Transverse colon (tissue), 4 donors: ENCODE data around the gene IER3. TPM values are rescaled to one million over a fixed set of nuclear protein-coding genes. Genes with fewer than 3 reads are reported as not detected.

Source experiments
- DNase-seq: peaks from one replicate; pipeline ENCODE4 v3.0.0-alpha.2; 2019
- H3K27ac ChIP-seq, 4 donors: fragments of 200-600 bp; sonication (generic); 2 replicates each; pipeline ENCODE4 v1.5.1; 2016 to 2018; ENCODE audit warnings: inconsistent platforms in 4 of 4
- H3K27me3 ChIP-seq: fragments of 200-600 bp; sonication (generic); 2 replicates; pipeline ENCODE4 v1.5.1; 2017; ENCODE audit warnings: inconsistent platforms
- H3K36me3 ChIP-seq, 4 donors: fragments of 200-600 bp; sonication (generic); 2 replicates each; pipeline ENCODE4 v1.5.1; 2017 to 2019; ENCODE audit warnings: inconsistent platforms in 4 of 4
- H3K4me1 ChIP-seq, 4 donors: fragments of 200-600 bp; sonication (generic); 2 replicates each; pipeline ENCODE4 v1.5.1; 2017 to 2020; ENCODE audit warnings: inconsistent platforms in 4 of 4
- H3K4me3 ChIP-seq, 4 donors: fragments of 200-600 bp; sonication (generic); 1 replicate in 1 of 4; 2 replicates in 3 of 4; pipeline versions ENCODE4 v1.5.1 to v1.6.1; 2017 to 2019; ENCODE audit warnings: inconsistent platforms in 4 of 4
- H3K9me3 ChIP-seq, 2 donors: fragments of 200-600 bp; sonication (generic); 2 replicates each; pipeline ENCODE4 v1.5.1; 2017 to 2019; ENCODE audit warnings: inconsistent platforms in 2 of 2
- EP300 ChIP-seq: sonication (generic); formaldehyde crosslinking; IDR thresholded peaks from one replicate; pipeline ENCODE4 v1.6.1; 2017; ENCODE audit warnings: antibody characterized with exemption, low read depth
- POLR2A ChIP-seq: fragments of 450-650 bp; IDR thresholded peaks from one replicate; pipeline ENCODE4 v1.6.1; 2016; ENCODE audit warnings: antibody characterized with exemption, mild to moderate bottlenecking, moderate library complexity
- POLR2AphosphoS5 ChIP-seq, 3 donors: sonication (generic); formaldehyde crosslinking; IDR thresholded peaks; one replicate each; pipeline ENCODE4 v1.6.1; 2016; ENCODE audit warnings: antibody characterized with exemption in 3 of 3
- WGBS, 2 donors: methylation state at CpG; one replicate each; pipeline ENCODE4 v1.1.5; 2018; ENCODE audit warnings: low coverage in 1 of 2; 5-methylcytosine and 5-hydroxymethylcytosine counted together
- in situ Hi-C, 4 donors: fragments of 200-750 bp; cut with MboI; loops; one replicate each; pipeline versions ENCODE4 v1.15.0 to v1.15.1; 2017; ENCODE audit warnings: low sequenced_read_pairs in 3 of 4, low pct_ligation_motif_present in 1 of 4, low pct_unique_long_range_greater_than_20kb in 1 of 4
- intact Hi-C: fragments of 100-400 bp; cut with DNase I; formaldehyde crosslinking; loops from one replicate; pipeline ENCODE4 v1.15.1; 2023; ENCODE audit warnings: low total_unique reads
- total RNA-seq, 4 donors: library from RNA; depleted of rRNA; stranded (reverse); fragments of >200 nt; gene quantifications; one replicate each; pipeline ENCODE4 v1.1.0, GENCODE V29; 2016
- TF ChIP-seq, protein P1 (sequence below), 5 experiments: fragments of 200-600 bp in 3 of 5; fragments of 450-650 bp in 2 of 5; sonication (generic) in 3 of 5; IDR thresholded peaks; 1 replicate in 2 of 5; 2 replicates in 3 of 5; pipeline ENCODE4 v1.5.1; 2016 to 2017; ENCODE audit warnings: antibody characterized with exemption in 5 of 5, inconsistent platforms in 3 of 5, mild to moderate bottlenecking in 2 of 5, moderate library complexity in 1 of 5

Gene IER3
- total RNA-seq, 4 donors from 2014 or later, result 21.1 to 100 (median 84.6) TPM

- Histone ChIP-seq H3K27me3 (no peaks in the 10 kb centered on the region), H3K4me3 (peak within 1 kb of the TSS; percentile 50 to 69 (median 60)), H3K9me3 (no peaks in the 10 kb centered on the region), H3K4me1 (peaks cover 4 to 39% (median 34%) of the 10 kb centered on the region in 4 donors), H3K27ac (peak within 1 kb of the TSS; percentile 93 to 99 (median 98)), H3K36me3 (peaks cover 0 to 12% (median 3%) of the 10 kb centered on the region in 4 donors)
- TF ChIP-seq POLR2AphosphoS5 (IDR thresholded peaks at IDR 0.05) (peak; percentile 95 to 98 (median 97)), POLR2A (peak; percentile 91), EP300 (no peak)
- TF ChIP-seq, protein P1, sequence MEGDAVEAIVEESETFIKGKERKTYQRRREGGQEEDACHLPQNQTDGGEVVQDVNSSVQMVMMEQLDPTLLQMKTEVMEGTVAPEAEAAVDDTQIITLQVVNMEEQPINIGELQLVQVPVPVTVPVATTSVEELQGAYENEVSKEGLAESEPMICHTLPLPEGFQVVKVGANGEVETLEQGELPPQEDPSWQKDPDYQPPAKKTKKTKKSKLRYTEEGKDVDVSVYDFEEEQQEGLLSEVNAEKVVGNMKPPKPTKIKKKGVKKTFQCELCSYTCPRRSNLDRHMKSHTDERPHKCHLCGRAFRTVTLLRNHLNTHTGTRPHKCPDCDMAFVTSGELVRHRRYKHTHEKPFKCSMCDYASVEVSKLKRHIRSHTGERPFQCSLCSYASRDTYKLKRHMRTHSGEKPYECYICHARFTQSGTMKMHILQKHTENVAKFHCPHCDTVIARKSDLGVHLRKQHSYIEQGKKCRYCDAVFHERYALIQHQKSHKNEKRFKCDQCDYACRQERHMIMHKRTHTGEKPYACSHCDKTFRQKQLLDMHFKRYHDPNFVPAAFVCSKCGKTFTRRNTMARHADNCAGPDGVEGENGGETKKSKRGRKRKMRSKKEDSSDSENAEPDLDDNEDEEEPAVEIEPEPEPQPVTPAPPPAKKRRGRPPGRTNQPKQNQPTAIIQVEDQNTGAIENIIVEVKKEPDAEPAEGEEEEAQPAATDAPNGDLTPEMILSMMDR (IDR thresholded peaks at IDR 0.05), result peak; percentile 17 to 79 (median 43)
- peak; percentile 99 for DNase-seq
- in situ Hi-C loops, result loop anchor here in 1 of 4 donors (5.0 kb wide), 1 partner anchor 35 kb away; no protein-coding TSS in a partner anchor
- intact Hi-C loops, result loop anchor here (2.0 kb wide), 1 partner anchor 30 kb away; the partner anchor contains the start of gene PPP1R18
- WGBS, 2 donors, result 0% methylated on average over 42 of the region's 48 CpGs; no CpG with 5 or more reads in 1 of the 2 donors
Observed at GRCh38 chr6:30717129-30717844, 27.1 kb downstream of the IER3 start, which contains the start of gene MDC1. Gene MDC1 (minus strand): TSS chr6:30717281. CDS start chr6:30715175, 2,106 bp downstream.

DNA sequence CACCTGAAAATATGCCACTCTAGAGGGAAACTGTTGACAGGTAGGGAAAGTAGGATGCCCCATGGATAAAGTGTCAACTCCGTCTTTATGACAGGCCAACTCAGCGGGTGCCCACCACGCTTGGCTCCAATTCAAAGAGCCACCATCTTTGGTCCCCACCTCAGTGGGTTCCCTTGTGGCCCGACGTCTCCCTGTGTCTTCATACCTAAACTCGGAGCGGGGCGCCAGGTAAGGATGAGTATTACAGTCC, 27.5 kb downstream of the IER3 start:
- DNase-seq, result no peak
- Histone ChIP-seq H3K4me3 (peak overlapping the region; percentile 50 to 69 (median 60)), H3K36me3 (peaks cover 0 to 12% (median 3%) of the 10 kb centered on the region in 4 donors), H3K27me3 (no peaks in the 10 kb centered on the region), H3K9me3 (no peaks in the 10 kb centered on the region), H3K4me1 (peaks cover 4 to 34% (median 29%) of the 10 kb centered on the region in 4 donors), H3K27ac (peak overlapping the region; percentile 93 to 99 (median 98))
- intact Hi-C loops (loop anchor here (2.0 kb wide), 1 partner anchor 30 kb away; the partner anchor contains the start of gene PPP1R18), in situ Hi-C loops (loop anchor here in 1 of 4 donors (5.0 kb wide), 1 partner anchor 35 kb away; no protein-coding TSS in a partner anchor)
- 2% methylated on average over 7 of the region's 8 CpGs; no CpG with 5 or more reads in 1 of the 2 donors for WGBS, 2 donors
- no peak for TF ChIP-seq POLR2A
- TF ChIP-seq, protein P1 (IDR thresholded peaks at IDR 0.05), result peak in 2 of 5 experiments; percentile 17 to 19

- in situ Hi-C loops (no loop called here), intact Hi-C loops (no loop called here)
- TF ChIP-seq POLR2AphosphoS5 (IDR thresholded peaks at IDR 0.05) (no peak), POLR2A (no peak), EP300 (no peak)
- TF ChIP-seq, protein P1 (IDR thresholded peaks at IDR 0.05), result no peak
- H3K9me3 ChIP-seq, result no peaks in the 10 kb centered on the region
- H3K36me3 ChIP-seq, result peaks cover 0 to 18% (median 4%) of the 10 kb centered on the region in 4 donors
- DNase-seq, result no peak
- H3K27ac ChIP-seq, result no peak overlapping the region
- H3K4me1 ChIP-seq, result peaks cover 4 to 25% (median 20%) of the 10 kb centered on the region in 4 donors
- no peaks in the 10 kb centered on the region for H3K27me3 ChIP-seq
- 93 to 100% methylated on average over 1 of the region's 1 CpG for WGBS, 2 donors
- H3K4me3 ChIP-seq, result no peak overlapping the region
Observed at GRCh38 chr6:30714263-30714662, 30.1 kb downstream of the IER3 start.

- Histone ChIP-seq H3K27ac (no peak overlapping the region), H3K9me3 (no peaks in the 10 kb centered on the region), H3K4me1 (peaks cover 4 to 9% (median 7%) of the 10 kb centered on the region in 4 donors), H3K4me3 (no peak overlapping the region), H3K36me3 (peaks cover 0 to 18% (median 4%) of the 10 kb centered on the region in 4 donors), H3K27me3 (no peaks in the 10 kb centered on the region)
- DNase-seq, result no peak
- in situ Hi-C loops, result no loop called here
- 87 to 93% methylated on average over 3 to 7 of the region's 7 CpGs for WGBS, 2 donors
- intact Hi-C loops, result no loop called here
- TF ChIP-seq POLR2AphosphoS5 (IDR thresholded peaks at IDR 0.05) (no peak), EP300 (no peak), POLR2A (no peak)
Observed at GRCh38 chr6:30712441-30712945, 31.9 kb downstream of the IER3 start.
